Gastroesophageal sphincter (tissue), 3 donors: Measurements from ENCODE around the gene ARPP21.

Experiments
- EP300 ChIP-seq: sonication (generic); formaldehyde crosslinking; IDR thresholded peaks from one replicate; pipeline ENCODE4 v1.6.1; 2017; ENCODE audit warnings: antibody characterized with exemption, mild to moderate bottlenecking
- POLR2A ChIP-seq, 2 donors: fragments of 450-650 bp; IDR thresholded peaks; one replicate each; pipeline ENCODE4 v1.6.1; 2017; ENCODE audit warnings: antibody characterized with exemption in 2 of 2, mild to moderate bottlenecking in 2 of 2, moderate library complexity in 1 of 2
- POLR2AphosphoS5 ChIP-seq: sonication (generic); formaldehyde crosslinking; IDR thresholded peaks from one replicate; pipeline ENCODE4 v1.6.1; 2017; ENCODE audit warnings: antibody characterized with exemption
- TF ChIP-seq, protein P1 (sequence below), 4 experiments: fragments of 200-600 bp in 2 of 4; fragments of 450-650 bp in 2 of 4; sonication (generic) in 1 of 4; IDR thresholded peaks; one replicate each; pipeline ENCODE4 v1.5.1; 2017 to 2019; ENCODE audit warnings: antibody characterized with exemption in 4 of 4, mild to moderate bottlenecking in 2 of 4, moderate library complexity in 2 of 4

- TF ChIP-seq EP300 = no peak
- TF ChIP-seq POLR2A (IDR thresholded peaks at IDR 0.05) = no peak
- TF ChIP-seq, protein P1, sequence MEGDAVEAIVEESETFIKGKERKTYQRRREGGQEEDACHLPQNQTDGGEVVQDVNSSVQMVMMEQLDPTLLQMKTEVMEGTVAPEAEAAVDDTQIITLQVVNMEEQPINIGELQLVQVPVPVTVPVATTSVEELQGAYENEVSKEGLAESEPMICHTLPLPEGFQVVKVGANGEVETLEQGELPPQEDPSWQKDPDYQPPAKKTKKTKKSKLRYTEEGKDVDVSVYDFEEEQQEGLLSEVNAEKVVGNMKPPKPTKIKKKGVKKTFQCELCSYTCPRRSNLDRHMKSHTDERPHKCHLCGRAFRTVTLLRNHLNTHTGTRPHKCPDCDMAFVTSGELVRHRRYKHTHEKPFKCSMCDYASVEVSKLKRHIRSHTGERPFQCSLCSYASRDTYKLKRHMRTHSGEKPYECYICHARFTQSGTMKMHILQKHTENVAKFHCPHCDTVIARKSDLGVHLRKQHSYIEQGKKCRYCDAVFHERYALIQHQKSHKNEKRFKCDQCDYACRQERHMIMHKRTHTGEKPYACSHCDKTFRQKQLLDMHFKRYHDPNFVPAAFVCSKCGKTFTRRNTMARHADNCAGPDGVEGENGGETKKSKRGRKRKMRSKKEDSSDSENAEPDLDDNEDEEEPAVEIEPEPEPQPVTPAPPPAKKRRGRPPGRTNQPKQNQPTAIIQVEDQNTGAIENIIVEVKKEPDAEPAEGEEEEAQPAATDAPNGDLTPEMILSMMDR (IDR thresholded peaks at IDR 0.05) = no peak
- TF ChIP-seq POLR2AphosphoS5 = no peak
Measured at GRCh38 chr3:35724106-35724505, 84.8 kb downstream of the ARPP21 start.
